ENCODE data around the gene EFNA1.
A peak's percentile ranks its signal among the peaks of the same experiment; 100 is the strongest.

The EFNA1 gene

GRCh38 chr1:155121249-155121648, 6.4 kb upstream of the EFNA1 start:
- DNase-seq (ENCODE audit: insufficient read length, low spot score) (no peak), FAIRE-seq (no peak)

GRCh38 chr1:155122308-155122707, 5.4 kb upstream of the EFNA1 start:
- DNase-seq (ENCODE audit: insufficient read length, low spot score) (no peak), FAIRE-seq (no peak)

- FAIRE-seq = no peak
- no peak for DNase-seq (ENCODE audit: insufficient read length, low spot score)
Measured at GRCh38 chr1:155123801-155124200, 3.9 kb upstream of the EFNA1 start.

GRCh38 chr1:155124503-155125463, 2.9 kb upstream of the EFNA1 start:
- DNase-seq (ENCODE audit: insufficient read length, low spot score) (no peak), FAIRE-seq (no peak)

GRCh38 chr1:155125511-155125945, 2.1 kb upstream of the EFNA1 start:
- no peak for DNase-seq (ENCODE audit: insufficient read length, low spot score)
- FAIRE-seq = no peak

GRCh38 chr1:155125946-155126555, 1.6 kb upstream of the EFNA1 start:
- DNase-seq (ENCODE audit: insufficient read length, low spot score) = no peak
- FAIRE-seq = no peak

- DNase-seq (ENCODE audit: insufficient read length, low spot score) (no peak), FAIRE-seq (no peak)
Measured at GRCh38 chr1:155126556-155127104, 1.0 kb upstream of the EFNA1 start.

- FAIRE-seq = no peak
- DNase-seq (ENCODE audit: insufficient read length, low spot score) = no peak
Measured at GRCh38 chr1:155127967-155128754, 485 bp downstream of the EFNA1 start.

GRCh38 chr1:155128755-155129473, 1.2 kb downstream of the EFNA1 start:
- FAIRE-seq = no peak

GRCh38 chr1:155130272-155131006, 2.8 kb downstream of the EFNA1 start:
- no peak for DNase-seq (ENCODE audit: insufficient read length, low spot score)

More at GRCh38 chr1:155128755-155129473, 1.2 kb downstream of the EFNA1 start:
- DNase-seq (ENCODE audit: insufficient read length, low spot score) = no peak

GRCh38 chr1:155131285-155131684, 3.6 kb downstream of the EFNA1 start:
- no peak for DNase-seq (ENCODE audit: insufficient read length, low spot score)
- no peak for FAIRE-seq

More at GRCh38 chr1:155130272-155131006, 2.8 kb downstream of the EFNA1 start:
- no peak for FAIRE-seq

GRCh38 chr1:155131856-155132255, 4.2 kb downstream of the EFNA1 start:
- DNase-seq (ENCODE audit: insufficient read length, low spot score) (no peak), FAIRE-seq (no peak)

- DNase-seq (ENCODE audit: insufficient read length, low spot score) (no peak), FAIRE-seq (no peak)
Measured at GRCh38 chr1:155133799-155134281, 6.2 kb downstream of the EFNA1 start.

- FAIRE-seq = no peak
Measured at GRCh38 chr1:155134322-155134721, 6.6 kb downstream of the EFNA1 start.

GRCh38 chr1:155134880-155135414, 7.3 kb downstream of the EFNA1 start:
- peak; percentile 80 for DNase-seq (ENCODE audit: insufficient read length, low spot score)
- no peak for FAIRE-seq

More at GRCh38 chr1:155134322-155134721, 6.6 kb downstream of the EFNA1 start:
- DNase-seq (ENCODE audit: insufficient read length, low spot score) = no peak

GRCh38 chr1:155135415-155136028, 7.8 kb downstream of the EFNA1 start, which contains the start of gene SLC50A1:
Gene SLC50A1 (plus strand): TSS chr1:155135852. CDS start chr1:155135912, 60 bp downstream.
- peak; percentile 73 for DNase-seq (ENCODE audit: insufficient read length, low spot score)
- FAIRE-seq = no peak

- no peak for FAIRE-seq
- no peak for DNase-seq (ENCODE audit: insufficient read length, low spot score)
Measured at GRCh38 chr1:155136748-155137147, 9.1 kb downstream of the EFNA1 start.
